NCI-H1694 treated with DMSO at 0.1 percent for 48 hours (cell line): ENCODE measurements around the gene TOM1L2.

Experiments used
- DNase-seq: peaks from one replicate; lab custom pipeline; 2025; lab: John Stamatoyannopoulos, UW

Gene TOM1L2

GRCh38 chr17:17833658-17834357 lies 138.4 kb downstream of the TOM1L2 start:
- DNase-seq: no peak

- DNase-seq: no peak
These were observed 140.2 kb downstream of the TOM1L2 start for GRCh38 chr17:17832032-17832363.

GRCh38 chr17:17831208-17832031 lies 140.8 kb downstream of the TOM1L2 start:
- DNase-seq: no peak

GRCh38 chr17:17830740-17831207 lies 141.4 kb downstream of the TOM1L2 start:
- no peak for DNase-seq

GRCh38 chr17:17830269-17830567 lies 142.0 kb downstream of the TOM1L2 start:
- DNase-seq: no peak

- DNase-seq: no peak
These were observed 144.2 kb downstream of the TOM1L2 start for GRCh38 chr17:17827826-17828621.

GRCh38 chr17:17826942-17827785 lies 145.0 kb downstream of the TOM1L2 start:
- no peak for DNase-seq

GRCh38 chr17:17826342-17826713 lies 145.9 kb downstream of the TOM1L2 start:
- DNase-seq: no peak

GRCh38 chr17:17824783-17825614 lies 147.2 kb downstream of the TOM1L2 start:
- no peak for DNase-seq

- DNase-seq: peak; percentile 55
These were observed 147.9 kb downstream of the TOM1L2 start for GRCh38 chr17:17824119-17824782.

- peak; percentile 77 for DNase-seq
These were observed 148.6 kb downstream of the TOM1L2 start for GRCh38 chr17:17823433-17824118.

- DNase-seq: no peak
These were observed 149.6 kb downstream of the TOM1L2 start for GRCh38 chr17:17822616-17823015.

- no peak for DNase-seq
These were observed 150.0 kb downstream of the TOM1L2 start for GRCh38 chr17:17822189-17822588.

GRCh38 chr17:17820463-17821158 lies 151.6 kb downstream of the TOM1L2 start:
- no peak for DNase-seq

GRCh38 chr17:17820046-17820445 lies 152.2 kb downstream of the TOM1L2 start:
- no peak for DNase-seq

- no peak for DNase-seq
These were observed 152.6 kb downstream of the TOM1L2 start for GRCh38 chr17:17819561-17819995.

GRCh38 chr17:17819111-17819510 lies 153.1 kb downstream of the TOM1L2 start:
- DNase-seq: no peak

GRCh38 chr17:17818088-17818526 lies 154.1 kb downstream of the TOM1L2 start:
- DNase-seq: no peak

GRCh38 chr17:17817552-17817947 lies 154.7 kb downstream of the TOM1L2 start:
- no peak for DNase-seq
